SK-N-MC (cell line): ENCODE measurements around the gene PPP1R3C.

Experiments
- EZH2 ChIP-seq: fragments of 200-600 bp; sonication (generic); IDR thresholded peaks from one replicate; pipeline ENCODE4 v1.6.1; 2017; ENCODE audit warnings: antibody characterized with exemption
- FOXP2 ChIP-seq: optimal IDR thresholded peaks from 2 replicates; pipeline ENCODE3; 2011; ENCODE audit warnings: mild to moderate bottlenecking, moderate library complexity; ENCODE audit not compliant: insufficient read depth; ENCODE audit errors: extremely low read length, control extremely low read depth
- POLR2AphosphoS5 ChIP-seq: IDR thresholded peaks from 2 replicates; pipeline ENCODE4 v1.6.1; 2012; ENCODE audit warnings: mild to moderate bottlenecking, low read depth, low read length, borderline replicate concordance

DNA sequence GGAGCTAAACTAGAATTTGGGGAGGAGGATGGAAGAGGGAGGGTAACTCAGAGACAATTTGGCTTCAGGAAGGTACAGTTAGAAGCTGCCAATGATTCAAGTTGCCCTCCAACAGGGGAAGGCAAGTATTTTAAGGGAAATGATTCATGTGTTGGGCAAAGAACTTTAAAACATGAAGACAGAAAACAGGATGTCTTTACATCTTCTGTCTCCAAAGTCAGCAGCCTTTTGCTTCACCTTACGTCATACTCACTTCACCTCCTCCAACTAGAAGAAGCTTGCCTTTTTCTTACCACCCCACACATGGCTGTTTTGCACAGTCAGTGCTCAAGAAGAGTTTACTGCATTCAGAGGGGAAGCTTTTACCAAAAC lies 36.1 kb downstream of the PPP1R3C start:
- TF ChIP-seq EZH2, result no peak
- no peak for TF ChIP-seq POLR2AphosphoS5
- no peak for TF ChIP-seq FOXP2
